ENCODE data around the gene MYL6B.

DNA sequence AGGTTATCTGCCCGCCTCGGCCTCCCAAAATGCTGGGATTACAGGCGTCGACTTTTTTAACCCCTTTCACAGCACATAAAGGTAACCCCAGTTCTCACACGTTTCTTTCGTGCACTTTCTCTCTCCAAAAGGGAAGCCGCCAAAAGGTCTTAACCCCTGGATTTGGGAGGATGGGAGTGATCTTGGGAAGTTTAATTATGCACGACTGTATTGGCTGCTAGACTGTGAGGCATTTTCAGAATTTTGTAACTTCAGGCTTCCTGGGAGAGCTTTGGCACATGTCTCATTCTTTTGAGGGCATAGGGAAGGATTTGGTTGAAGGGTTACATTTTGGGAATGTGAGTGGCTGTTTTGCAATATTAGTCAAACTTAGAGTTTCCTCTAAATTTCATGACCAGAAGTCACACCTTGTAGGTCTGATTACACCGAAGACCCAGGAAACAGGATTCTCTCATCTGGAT, 38.3 kb downstream of the MYL6B start:
- TF ChIP-seq, protein P1, sequence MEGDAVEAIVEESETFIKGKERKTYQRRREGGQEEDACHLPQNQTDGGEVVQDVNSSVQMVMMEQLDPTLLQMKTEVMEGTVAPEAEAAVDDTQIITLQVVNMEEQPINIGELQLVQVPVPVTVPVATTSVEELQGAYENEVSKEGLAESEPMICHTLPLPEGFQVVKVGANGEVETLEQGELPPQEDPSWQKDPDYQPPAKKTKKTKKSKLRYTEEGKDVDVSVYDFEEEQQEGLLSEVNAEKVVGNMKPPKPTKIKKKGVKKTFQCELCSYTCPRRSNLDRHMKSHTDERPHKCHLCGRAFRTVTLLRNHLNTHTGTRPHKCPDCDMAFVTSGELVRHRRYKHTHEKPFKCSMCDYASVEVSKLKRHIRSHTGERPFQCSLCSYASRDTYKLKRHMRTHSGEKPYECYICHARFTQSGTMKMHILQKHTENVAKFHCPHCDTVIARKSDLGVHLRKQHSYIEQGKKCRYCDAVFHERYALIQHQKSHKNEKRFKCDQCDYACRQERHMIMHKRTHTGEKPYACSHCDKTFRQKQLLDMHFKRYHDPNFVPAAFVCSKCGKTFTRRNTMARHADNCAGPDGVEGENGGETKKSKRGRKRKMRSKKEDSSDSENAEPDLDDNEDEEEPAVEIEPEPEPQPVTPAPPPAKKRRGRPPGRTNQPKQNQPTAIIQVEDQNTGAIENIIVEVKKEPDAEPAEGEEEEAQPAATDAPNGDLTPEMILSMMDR (conservative IDR thresholded peaks at IDR 0.05; ENCODE audit: low read depth, low read length) = no peak
- TF ChIP-seq RCOR1 (IDR thresholded peaks at IDR 0.05; ENCODE audit: insufficient replicate concordance, low read length) (no peak), POLR2A (IDR thresholded peaks at IDR 0.05; ENCODE audit: low read depth, low read length) (no peak), MAZ (IDR thresholded peaks at IDR 0.05; ENCODE audit: borderline replicate concordance, low read depth, low read length) (no peak), RAD21 (IDR thresholded peaks at IDR 0.05; ENCODE audit: low read length) (no peak), CHD1 (IDR thresholded peaks at IDR 0.05; ENCODE audit: low read depth, low read length) (no peak), BHLHE40 (IDR thresholded peaks at IDR 0.05; ENCODE audit: low read depth, low read length) (no peak), MAFK (IDR thresholded peaks at IDR 0.05; ENCODE audit: low read depth, low read length) (no peak), FOS (IDR thresholded peaks at IDR 0.05; ENCODE audit: low read depth, low read length) (no peak), RFX5 (IDR thresholded peaks at IDR 0.05; ENCODE audit: low read depth, low read length) (no peak)
- TF ChIP-seq, protein P2, sequence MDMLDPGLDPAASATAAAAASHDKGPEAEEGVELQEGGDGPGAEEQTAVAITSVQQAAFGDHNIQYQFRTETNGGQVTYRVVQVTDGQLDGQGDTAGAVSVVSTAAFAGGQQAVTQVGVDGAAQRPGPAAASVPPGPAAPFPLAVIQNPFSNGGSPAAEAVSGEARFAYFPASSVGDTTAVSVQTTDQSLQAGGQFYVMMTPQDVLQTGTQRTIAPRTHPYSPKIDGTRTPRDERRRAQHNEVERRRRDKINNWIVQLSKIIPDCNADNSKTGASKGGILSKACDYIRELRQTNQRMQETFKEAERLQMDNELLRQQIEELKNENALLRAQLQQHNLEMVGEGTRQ (IDR thresholded peaks at IDR 0.05; ENCODE audit: low read depth, low read length) = no peak
- TF ChIP-seq, protein P3, sequence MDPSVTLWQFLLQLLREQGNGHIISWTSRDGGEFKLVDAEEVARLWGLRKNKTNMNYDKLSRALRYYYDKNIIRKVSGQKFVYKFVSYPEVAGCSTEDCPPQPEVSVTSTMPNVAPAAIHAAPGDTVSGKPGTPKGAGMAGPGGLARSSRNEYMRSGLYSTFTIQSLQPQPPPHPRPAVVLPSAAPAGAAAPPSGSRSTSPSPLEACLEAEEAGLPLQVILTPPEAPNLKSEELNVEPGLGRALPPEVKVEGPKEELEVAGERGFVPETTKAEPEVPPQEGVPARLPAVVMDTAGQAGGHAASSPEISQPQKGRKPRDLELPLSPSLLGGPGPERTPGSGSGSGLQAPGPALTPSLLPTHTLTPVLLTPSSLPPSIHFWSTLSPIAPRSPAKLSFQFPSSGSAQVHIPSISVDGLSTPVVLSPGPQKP (IDR thresholded peaks at IDR 0.05; ENCODE audit: borderline replicate concordance, low read depth, low read length) = no peak

All from IMR-90 (cell line).